Smooth muscle cell of the brain vasculature (primary cell): ENCODE data around the gene ADH6.
"Not testable (repeated sequence)": the region's sequence is repeated elsewhere in the genome, so short reads cannot be mapped to it uniquely, and the experiment has no call there.

Experiments used
- DNase-seq: peaks from one replicate; pipeline ENCODE4 v3.0.0-alpha.2; 2012; ENCODE audit warnings: low read depth, low spot score

ADH6 gene

GRCh38 chr4:99190336-99190735 is 28.7 kb downstream of the ADH6 start:
- no peak for DNase-seq

DNA sequence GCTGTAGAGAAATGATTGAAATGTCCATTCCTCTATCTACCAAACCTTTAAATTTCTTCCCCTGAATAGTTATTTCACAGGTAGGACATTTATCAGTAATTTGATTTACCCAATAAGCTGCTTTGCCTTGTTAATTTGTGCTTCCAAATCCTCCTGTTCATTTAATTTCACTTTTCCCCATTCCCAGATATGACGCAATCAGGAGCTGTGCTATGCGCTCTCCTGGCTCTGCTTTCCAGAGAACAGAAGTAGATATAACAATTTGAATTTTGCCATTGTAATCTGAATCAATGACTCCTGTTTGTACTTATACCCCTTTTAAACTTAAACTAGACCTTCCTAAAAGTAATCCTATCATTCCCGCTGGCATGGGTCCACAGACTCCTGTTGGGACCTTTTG is 29.1 kb downstream of the ADH6 start:
- not testable (repeated sequence) for DNase-seq

- DNase-seq, result no peak
Observed at GRCh38 chr4:99186029-99186428, 33.0 kb downstream of the ADH6 start.

GRCh38 chr4:99185581-99185980 is 33.5 kb downstream of the ADH6 start:
- DNase-seq, result no peak

GRCh38 chr4:99180382-99181070 is 38.5 kb downstream of the ADH6 start:
- DNase-seq, result no peak

DNA sequence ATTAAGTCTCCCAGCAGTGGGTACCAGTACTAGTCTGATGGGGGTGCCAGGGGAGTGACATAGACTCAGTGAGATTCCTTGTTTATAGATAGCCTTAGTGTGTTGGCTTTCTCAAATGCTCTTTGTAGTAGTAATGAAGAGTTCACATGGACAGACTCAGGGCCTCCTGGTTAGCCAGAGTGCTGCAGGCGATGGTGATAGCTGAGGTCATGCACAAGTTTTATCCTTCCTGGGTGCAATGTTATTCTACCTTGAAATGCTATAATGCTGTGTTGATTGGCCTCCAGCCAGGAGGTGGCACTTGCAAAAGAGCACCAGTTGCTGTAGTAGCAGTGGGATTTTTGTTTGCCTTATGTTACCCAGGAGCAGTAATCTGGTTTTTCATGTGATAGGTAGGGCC is 39.4 kb downstream of the ADH6 start:
- DNase-seq, result no peak

DNA sequence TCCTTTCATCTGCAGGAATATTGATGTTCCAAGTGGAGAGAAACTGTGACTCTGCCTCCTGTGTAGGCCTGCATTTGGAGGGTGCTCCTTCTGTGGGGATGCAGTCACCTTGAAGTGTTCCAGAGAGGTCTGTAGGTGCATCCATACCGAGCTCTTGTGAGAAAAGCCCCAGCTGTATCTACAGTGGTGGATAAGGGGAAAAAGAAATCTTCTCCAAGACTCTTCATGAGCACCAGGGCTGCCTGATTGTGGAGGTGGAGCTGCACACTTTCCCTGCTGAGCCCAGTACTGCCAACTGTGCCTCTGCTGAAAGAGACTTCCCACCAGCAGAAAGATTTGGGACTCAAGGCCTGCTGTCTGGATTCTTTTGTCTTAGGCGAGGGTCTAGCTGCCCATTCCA is 39.9 kb downstream of the ADH6 start:
- no peak for DNase-seq

DNA sequence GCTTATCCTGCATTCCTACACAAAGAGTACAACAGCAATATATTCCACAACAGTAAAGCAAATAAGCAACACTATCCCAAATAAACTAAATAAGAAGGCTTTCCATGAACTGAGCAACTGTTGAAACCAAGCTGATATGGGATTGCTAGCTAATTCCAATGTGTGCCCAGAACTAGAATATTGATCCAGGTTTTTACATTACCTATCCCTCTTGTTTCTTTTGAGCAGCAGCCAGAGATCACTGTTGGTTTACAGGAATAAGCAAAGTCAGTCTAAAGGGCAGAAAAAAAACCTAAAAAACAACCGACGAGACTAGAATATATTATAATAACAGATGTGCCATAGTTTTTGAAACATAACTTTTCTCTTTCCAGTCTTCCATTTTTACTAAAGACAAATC is 52.5 kb downstream of the ADH6 start:
- DNase-seq, result no peak

GRCh38 chr4:99165978-99166377 is 53.1 kb downstream of the ADH6 start:
- DNase-seq, result no peak

DNA sequence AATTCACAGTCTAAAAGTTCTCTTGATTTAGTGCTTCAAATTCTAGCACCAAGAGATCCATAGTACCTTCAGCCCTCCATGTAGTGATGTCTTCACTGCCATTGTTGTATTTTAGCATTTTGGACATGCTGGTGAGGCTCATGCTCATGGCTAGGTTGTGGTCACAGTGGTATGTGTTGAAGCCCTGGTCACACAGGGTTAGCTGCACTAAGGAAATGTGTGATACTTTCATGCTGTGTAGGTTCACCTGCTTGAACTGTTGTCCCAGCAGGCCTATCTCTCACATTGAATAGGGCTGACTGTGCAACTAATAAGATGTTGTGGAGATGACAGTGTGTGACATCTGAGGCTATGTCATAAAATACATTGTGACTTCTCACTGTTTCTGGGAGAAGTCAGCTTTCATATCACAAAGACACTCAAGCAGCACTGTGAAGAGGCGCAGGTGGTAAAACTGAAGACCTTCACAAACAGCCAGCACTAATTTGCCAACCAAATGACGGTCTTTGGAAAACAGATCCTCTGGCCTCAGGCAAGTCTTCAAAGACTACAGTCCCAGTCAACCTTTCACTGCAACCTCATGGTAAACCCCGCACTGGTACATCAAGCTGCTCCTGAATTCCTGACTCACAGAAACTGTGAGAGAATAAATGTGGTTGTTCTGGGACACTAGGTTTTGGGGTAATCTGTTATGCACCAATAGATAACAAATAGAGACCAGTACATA is 57.5 kb downstream of the ADH6 start:
- DNase-seq, result no peak

- DNase-seq, result no peak
Observed at GRCh38 chr4:99159699-99160098, 59.3 kb downstream of the ADH6 start.

- no peak for DNase-seq
Observed at GRCh38 chr4:99157478-99157935, 61.5 kb downstream of the ADH6 start.

DNA sequence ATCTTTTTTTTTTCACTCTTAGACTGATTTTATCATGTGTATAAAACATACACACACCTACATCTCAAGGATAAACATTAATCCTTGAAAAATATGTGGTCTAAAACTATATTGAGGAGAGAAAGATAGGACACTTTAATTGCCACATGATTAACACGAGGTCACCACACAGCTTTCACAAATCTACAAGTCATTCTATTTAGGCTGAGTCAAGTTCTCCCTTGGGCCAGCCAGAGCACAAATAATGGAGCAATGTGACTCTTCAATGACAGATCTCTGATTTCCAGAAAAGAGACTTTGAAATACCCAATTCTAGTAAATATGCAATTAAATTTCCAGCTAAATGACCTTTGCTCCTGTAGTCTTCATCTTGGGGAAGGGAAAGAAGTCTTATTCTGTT is 62.1 kb downstream of the ADH6 start:
- no peak for DNase-seq

- DNase-seq, result no peak
Observed at GRCh38 chr4:99154658-99155342, 64.2 kb downstream of the ADH6 start.
